Keratinocyte (primary cell): ENCODE data around the gene DENND2C.

ENCODE experiments used
- EZH2 ChIP-seq: IDR thresholded peaks from one replicate; pipeline ENCODE4 v1.6.1; 2012; ENCODE audit warnings: inconsistent platforms, mild to moderate bottlenecking, low read length, moderate library complexity
- TF ChIP-seq, protein P1 (sequence below), 3 experiments: IDR thresholded peaks in 1 of 3; conservative IDR thresholded peaks in 1 of 3; optimal IDR thresholded peaks in 1 of 3; 2 replicates in 2 of 3; 3 replicates in 1 of 3; pipeline versions ENCODE3 to v1.5.1; 2011; ENCODE audit warnings: low read length in 3 of 3, mild to moderate bottlenecking in 3 of 3, moderate library complexity in 2 of 3, control low read depth in 1 of 3, inconsistent platforms in 1 of 3; ENCODE audit not compliant: insufficient read depth in 2 of 3; ENCODE audit errors: extremely low read depth in 1 of 3

DNA sequence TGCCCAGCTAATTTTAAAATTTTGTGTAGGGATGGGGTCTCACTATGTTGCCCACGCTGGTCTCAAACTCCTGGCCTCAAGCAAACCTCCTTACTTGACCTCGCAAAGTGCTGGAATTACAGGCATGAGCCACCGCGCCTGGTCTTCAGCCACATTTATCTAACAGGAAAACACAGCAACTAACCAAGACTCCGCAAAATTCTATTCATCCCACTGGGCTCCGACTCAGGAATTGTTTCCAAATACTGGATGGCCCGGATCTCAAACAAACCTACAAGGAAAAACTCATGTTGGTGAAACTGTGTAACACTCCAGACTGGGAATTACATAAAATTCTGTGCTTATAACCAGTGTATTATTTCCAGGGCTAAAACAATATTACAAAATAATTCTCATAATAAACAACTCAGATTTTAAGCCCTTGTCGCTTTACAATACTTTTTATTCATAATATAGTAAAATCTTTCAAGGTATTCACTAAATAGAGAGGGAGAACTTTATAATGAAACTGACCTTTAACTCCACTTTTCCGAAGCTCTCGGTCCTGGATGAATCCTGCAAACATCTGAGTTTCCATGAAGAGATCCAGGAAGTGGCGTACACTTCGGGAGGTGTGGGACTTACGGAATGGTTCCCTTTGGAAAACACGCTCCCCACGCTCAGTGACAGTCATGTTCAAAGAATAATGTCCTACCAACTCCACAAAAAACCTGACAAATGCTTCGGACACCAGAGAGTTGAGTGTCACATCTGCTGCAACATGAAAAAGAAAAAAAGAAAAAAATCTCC lies 82.5 kb downstream of the DENND2C start:
- TF ChIP-seq, protein P1, sequence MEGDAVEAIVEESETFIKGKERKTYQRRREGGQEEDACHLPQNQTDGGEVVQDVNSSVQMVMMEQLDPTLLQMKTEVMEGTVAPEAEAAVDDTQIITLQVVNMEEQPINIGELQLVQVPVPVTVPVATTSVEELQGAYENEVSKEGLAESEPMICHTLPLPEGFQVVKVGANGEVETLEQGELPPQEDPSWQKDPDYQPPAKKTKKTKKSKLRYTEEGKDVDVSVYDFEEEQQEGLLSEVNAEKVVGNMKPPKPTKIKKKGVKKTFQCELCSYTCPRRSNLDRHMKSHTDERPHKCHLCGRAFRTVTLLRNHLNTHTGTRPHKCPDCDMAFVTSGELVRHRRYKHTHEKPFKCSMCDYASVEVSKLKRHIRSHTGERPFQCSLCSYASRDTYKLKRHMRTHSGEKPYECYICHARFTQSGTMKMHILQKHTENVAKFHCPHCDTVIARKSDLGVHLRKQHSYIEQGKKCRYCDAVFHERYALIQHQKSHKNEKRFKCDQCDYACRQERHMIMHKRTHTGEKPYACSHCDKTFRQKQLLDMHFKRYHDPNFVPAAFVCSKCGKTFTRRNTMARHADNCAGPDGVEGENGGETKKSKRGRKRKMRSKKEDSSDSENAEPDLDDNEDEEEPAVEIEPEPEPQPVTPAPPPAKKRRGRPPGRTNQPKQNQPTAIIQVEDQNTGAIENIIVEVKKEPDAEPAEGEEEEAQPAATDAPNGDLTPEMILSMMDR (optimal IDR thresholded peaks at IDR 0.05 in 1 of 3, IDR thresholded peaks at IDR 0.05 in 1 of 3, conservative IDR thresholded peaks at IDR 0.05 in 1 of 3; ENCODE audit: extremely low read depth in 1 of 3, insufficient read depth in 2 of 3, low read length in 3 of 3) = no peak
- TF ChIP-seq EZH2 = no peak
